Smooth muscle cell of the coronary artery (primary cell): ENCODE measurements around the gene SF1. TPM values are rescaled to one million over a fixed set of nuclear protein-coding genes. Genes with fewer than 3 reads are reported as not detected.

Experiments used
- total RNA-seq: library from RNA; depleted of rRNA; stranded (reverse); fragments of >200 nt; gene quantifications from 2 replicates; pipeline ENCODE4 v1.2.3, GENCODE V29; 2014; ENCODE audit warnings: low replicate concordance

The SF1 gene, protein sequence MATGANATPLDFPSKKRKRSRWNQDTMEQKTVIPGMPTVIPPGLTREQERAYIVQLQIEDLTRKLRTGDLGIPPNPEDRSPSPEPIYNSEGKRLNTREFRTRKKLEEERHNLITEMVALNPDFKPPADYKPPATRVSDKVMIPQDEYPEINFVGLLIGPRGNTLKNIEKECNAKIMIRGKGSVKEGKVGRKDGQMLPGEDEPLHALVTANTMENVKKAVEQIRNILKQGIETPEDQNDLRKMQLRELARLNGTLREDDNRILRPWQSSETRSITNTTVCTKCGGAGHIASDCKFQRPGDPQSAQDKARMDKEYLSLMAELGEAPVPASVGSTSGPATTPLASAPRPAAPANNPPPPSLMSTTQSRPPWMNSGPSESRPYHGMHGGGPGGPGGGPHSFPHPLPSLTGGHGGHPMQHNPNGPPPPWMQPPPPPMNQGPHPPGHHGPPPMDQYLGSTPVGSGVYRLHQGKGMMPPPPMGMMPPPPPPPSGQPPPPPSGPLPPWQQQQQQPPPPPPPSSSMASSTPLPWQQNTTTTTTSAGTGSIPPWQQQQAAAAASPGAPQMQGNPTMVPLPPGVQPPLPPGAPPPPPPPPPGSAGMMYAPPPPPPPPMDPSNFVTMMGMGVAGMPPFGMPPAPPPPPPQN
- 47.5 and 50.9 TPM in 2 replicates for total RNA-seq

DNA sequence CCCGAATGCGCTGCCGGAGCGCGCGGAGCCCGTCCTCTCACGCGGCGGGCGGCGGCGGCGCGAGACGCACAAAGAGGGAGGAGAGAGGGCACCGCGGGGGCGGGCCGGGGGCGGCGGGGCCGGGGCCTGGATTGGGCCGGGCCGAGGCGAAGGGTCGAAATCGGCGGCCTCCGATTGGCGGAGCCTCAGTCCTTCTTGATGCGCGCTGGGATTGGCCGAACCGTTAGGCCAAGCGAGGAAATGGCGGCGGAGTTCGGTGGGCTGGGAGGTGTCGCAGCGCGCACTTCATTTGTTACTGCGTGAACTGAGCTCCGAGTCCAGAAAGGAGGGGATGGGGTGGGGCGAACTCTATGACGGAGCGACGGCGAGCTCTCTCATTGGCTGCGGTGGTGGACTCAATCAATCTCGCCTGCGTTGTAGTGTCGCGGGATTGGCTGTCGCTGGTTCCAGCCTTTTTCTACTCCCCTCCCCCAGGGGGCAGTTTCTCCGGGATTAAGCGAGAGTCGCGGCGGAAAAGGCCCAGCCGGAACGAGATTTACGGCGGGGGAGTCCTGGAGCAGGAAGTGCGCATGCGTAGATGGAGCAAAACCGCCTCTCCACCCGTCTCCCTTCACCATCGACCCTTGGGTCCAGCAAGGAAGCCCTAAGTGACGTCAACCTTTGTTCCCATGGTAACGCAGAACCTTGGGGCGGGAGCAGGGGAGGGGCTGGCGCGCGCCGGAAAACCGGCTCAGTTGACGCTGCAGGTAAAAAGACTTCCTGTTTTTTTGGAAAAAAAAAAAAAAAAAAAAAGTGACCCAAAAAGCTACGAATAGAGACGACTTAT is at the start of gene SF1:
Gene SF1, minus strand, starts transcription at position 70 of the 826 bp plus-strand sequence. CDS start 150 bp downstream, outside the sequence.

DNA sequence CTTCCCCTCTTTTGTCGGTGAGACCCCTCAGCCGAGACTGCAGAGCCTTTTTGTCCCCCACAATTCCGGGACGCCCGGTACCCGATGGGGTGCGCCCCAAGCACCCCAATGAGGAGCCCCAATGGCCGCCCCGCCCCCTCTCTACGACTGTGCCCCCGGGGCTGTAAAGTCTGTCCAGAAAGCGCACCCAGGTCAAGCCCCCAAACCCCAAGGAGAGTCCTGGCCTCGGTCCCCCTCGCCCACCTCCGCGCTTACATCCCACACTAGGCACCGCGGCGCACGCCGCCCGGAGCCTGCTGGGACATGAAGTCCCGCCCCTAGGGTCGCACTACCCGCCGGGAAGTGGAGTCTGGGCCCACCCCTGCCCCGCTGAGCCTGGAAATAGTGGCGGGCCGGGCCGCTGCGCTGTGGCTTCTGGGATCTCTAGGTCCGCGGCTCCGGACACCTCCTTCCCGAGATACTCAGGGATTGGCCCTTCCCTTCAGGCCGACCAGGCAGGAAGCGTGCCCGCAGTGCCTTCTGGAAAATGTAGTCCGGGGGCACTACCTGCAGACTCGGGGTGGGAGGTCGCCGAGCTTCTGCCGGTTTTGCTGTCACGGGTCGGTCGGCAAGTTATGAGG is 32.0 kb upstream of the SF1 start, which contains the start of gene MEN1:
Gene MEN1, minus strand, starts transcription at position 281 of the 620 bp plus-strand sequence. CDS start 442 bp downstream, outside the sequence.

DNA sequence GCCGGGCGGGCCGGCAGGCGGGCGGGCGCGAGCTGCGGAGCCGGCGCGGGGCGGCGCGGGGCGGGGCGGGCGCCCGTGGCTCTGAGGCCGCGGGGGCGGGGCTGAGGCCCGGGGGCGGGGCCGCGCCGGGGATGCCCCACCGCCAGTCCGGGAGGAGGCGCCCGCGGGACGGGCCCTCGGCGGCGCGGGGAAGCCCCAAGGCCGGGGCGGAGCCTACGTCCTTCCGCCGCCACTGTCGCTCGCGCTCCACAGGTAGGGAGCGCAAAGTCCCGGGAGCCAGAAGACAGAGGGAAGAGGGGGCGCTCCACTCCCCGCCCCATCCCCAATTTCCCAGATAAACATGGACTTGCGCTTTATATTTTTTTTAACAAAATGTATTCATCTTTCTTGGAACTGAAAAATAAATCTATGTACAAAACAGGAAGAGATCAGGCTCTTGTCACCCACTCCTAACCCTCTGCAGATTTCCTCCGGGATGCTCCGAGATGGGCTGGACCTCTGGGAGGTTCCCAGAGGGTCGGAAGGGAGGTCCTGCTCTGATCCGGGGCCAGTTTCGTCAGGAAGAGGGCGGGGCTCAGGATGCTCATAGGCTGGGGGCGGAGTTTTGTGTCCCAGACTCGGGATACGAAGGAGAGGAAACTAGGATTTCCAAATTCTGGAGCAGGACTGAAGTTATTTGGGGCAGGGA is 25.0 kb upstream of the SF1 start, which contains the start of gene MAP4K2:
Gene MAP4K2, minus strand, starts transcription at position 57 of the 688 bp plus-strand sequence. CDS start 65 bp downstream, outside the sequence.

DNA sequence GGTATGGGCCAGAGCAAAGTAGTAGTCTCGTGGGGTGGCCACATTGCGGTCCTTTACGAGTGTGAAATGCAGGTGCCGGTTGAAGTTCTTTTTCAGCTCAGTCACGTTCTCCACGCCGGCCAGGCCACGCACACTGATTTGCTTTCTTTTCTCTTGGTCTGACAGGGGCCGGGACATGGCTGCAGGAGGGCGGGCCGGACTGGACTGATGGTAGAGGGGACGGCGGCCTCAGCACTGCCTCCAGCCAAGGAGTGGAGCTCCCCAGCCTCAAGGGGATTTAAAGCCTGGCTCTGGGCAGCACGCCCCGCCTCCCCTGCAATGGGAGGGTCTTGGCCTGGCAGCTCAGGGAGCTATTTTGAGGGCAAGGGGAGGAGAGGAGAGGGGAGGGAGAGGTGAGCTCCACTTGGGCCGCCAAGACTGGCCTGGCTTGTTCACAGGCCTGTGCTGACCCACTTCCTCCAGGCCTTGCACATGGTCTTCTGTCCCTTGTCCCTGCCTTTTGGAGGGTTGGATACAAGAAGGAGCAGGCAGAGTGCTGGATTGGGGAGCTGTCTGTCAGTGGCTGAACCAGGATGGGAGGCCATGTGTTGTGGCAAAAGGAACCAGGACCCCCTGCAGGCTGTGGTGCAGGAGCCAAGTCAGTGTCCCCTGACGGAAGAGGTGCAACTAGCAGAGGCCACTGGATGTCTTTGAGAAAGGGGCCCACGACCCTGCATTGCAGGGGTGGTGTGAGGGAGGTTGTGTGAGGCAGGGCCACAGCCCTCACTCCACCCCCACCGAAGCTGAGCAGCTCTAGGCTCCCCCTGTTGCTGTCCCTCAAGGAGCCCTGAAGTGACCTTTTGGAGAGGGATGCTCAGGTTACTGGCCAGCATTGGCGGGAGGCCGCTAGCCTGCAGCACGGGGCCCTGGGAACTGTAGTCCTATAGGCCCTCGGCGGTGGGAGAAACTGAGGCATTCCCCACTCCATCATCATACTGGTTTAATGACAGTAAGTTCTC is 18.3 kb downstream of the SF1 start, which contains the start of gene PYGM:
Gene PYGM, minus strand, starts transcription at position 253 of the 998 bp plus-strand sequence. Its CDS starts 76 bp downstream, at position 177.

DNA sequence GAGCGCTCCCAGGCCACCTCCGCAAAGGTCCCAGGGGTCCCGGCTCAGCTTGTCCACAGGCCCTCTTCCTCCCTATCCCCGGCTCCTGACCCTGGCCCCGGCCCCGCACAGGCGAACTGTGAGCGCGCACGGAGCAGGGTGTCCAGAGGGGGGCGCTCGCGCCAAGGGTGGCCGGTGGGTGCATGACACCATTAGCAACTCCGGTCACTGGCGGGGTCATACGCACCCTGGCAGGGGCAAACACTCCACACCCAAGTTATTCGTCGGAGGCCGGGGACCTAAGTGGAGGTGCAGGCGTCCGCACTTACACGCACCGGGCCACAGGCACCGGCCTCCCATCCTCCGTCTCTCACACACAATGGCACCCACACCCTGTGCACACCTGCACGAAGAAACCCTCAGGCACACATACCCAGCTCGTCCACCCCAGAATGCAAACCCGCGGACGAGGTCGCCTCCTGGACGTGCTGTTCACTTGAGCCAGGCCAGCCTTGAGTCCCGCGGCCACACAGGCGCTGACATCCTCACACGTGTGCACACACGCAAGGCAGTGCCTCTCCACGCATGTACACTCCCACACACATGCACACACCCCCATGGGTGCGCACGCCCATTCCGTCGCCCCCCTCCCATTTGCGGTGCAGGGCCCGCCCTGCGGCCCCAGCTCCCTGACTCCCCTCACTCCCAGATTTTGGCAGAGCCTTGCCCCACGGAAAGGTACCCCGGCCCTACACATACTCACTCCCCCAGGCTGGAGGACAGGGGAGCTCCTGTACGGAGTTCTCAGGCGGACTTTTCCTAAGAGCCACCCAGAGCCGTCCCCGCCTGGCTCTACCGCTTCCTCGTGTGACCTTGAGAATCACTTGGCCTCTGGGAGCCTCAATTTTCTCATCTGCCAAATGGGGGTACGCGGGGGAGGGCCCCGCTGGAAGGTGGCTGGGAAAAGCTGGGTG is 34.5 kb downstream of the SF1 start, which contains the start of gene RASGRP2:
Gene RASGRP2, minus strand, starts transcription at position 552 of the 953 bp plus-strand sequence. CDS start 1,276 bp downstream, outside the sequence.

DNA sequence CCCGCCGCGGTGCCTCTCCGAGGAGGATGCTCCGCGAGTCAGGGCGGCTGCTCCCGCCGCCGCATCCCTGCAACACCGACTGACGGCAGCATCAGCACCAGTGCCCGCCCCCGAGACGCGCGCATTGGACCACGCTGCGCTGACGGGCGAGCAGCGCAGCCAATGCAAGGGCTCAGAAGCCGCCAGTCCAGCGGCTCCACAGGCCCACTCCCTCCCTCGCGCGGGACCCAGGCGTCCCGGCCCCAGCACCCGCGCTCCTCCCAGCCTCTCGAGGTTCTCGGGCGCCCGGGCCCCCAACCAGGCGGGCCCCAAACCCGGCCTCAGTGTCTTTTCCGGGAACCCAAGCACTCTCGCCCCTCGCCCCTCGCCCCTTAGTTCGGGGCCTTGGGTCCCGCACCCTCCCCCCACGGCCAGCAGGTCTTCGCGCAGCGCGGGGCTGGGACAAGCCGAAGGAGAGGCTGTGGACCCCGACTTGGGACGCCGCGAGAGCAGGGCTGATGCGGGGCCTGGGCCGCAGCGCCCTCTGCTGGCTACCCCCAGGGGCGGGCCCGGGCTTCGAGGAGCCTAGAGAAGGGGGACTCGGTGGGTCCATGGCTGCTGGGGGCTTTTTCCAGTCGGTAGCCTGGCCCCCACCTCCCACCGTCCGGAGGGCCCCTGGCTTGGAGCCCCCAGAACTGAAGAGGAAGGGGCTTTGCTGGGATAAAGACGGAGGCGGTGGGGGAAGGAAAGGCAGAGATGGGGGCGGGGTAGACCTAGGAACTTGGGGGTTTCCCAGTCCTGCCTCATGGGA is 55.0 kb downstream of the SF1 start, which contains the start of gene NRXN2:
Gene NRXN2, minus strand, starts transcription at position 81 of the 790 bp plus-strand sequence. CDS start 9,498 bp downstream, outside the sequence.

Other genes with a start within 250 kb of the SF1 start
- gene SLC22A11, start 222.6 kb downstream of the SF1 start, total RNA-seq = not detected in 2 replicates
- not detected in 2 replicates for gene SLC22A12, start 187.3 kb downstream of the SF1 start, total RNA-seq
- 6.6 and 29.0 TPM in 2 replicates for gene NRXN2, start 55.3 kb downstream of the SF1 start, total RNA-seq
- gene RASGRP2, start 34.4 kb downstream of the SF1 start, total RNA-seq = 0.23 and 0.59 TPM in 2 replicates
- gene PYGM, start 18.6 kb downstream of the SF1 start, total RNA-seq = 0.68 and 4.0 TPM in 2 replicates
- 4.7 and 7.2 TPM in 2 replicates for gene MAP4K2, start 24.7 kb upstream of the SF1 start, total RNA-seq
- gene MEN1, start 32.0 kb upstream of the SF1 start, total RNA-seq = 11.1 and 11.3 TPM in 2 replicates
- under 0.01 and 0.08 TPM in 2 replicates for gene CDC42BPG, start 66.1 kb upstream of the SF1 start, total RNA-seq
- 71.9 and 97.1 TPM in 2 replicates for gene EHD1, start 100.1 kb upstream of the SF1 start, total RNA-seq
- gene ATG2A, start 138.7 kb upstream of the SF1 start, total RNA-seq = 5.6 and 9.2 TPM in 2 replicates
- gene PPP2R5B, start 146.1 kb upstream of the SF1 start, total RNA-seq = 4.3 and 8.9 TPM in 2 replicates
- gene GPHA2, start 157.4 kb upstream of the SF1 start, total RNA-seq = not detected in 2 replicates
- not detected in 2 replicates for gene MAJIN, start 193.6 kb upstream of the SF1 start, total RNA-seq
- gene BATF2, start 218.4 kb upstream of the SF1 start, total RNA-seq = 0.15 TPM in 1 of 2 replicates, not detected in the other
- 91.6 and 106 TPM in 2 replicates for gene ARL2, start 235.6 kb upstream of the SF1 start, total RNA-seq
- 5.9 TPM in 2 replicates for gene SNX15, start 248.9 kb upstream of the SF1 start, total RNA-seq